SK-N-DZ (cell line): Measurements from ENCODE around the gene BCAP29. TPM values are rescaled to one million over a fixed set of nuclear protein-coding genes. Genes with fewer than 3 reads are reported as not detected.
"Not testable (repeated sequence)": the region's sequence is repeated elsewhere in the genome, so short reads cannot be mapped to it uniquely, and the experiment has no call there.

ENCODE experiments used
- DNase-seq: peaks from one replicate; pipeline ENCODE4 v3.0.0-alpha.2; 2015; ENCODE audit warnings: low spot score
- polyA plus RNA-seq, 2 experiments: library from polyadenylated mRNA; depleted of rRNA; stranded (reverse); fragments of >200 nt; gene quantifications; 2 replicates each; pipeline ENCODE4 v1.2.3, GENCODE V29; 2014

The BCAP29 gene, protein sequence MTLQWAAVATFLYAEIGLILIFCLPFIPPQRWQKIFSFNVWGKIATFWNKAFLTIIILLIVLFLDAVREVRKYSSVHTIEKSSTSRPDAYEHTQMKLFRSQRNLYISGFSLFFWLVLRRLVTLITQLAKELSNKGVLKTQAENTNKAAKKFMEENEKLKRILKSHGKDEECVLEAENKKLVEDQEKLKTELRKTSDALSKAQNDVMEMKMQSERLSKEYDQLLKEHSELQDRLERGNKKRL
- 23.7 and 23.8 TPM in 2 replicates for polyA plus RNA-seq (2014; cell fraction: cytosol; rRNA removed)
- polyA plus RNA-seq (2014; cell fraction: nucleus; rRNA removed) = 16.1 and 17.5 TPM in 2 replicates

- DNase-seq = peak; percentile 73
Measured at GRCh38 chr7:107579885-107580715, at the start of gene BCAP29. BCAP29 (plus strand) TSS chr7:107580246; CDS start chr7:107580773, 527 bp downstream.

- no peak for DNase-seq
Measured at GRCh38 chr7:107530751-107531150, 49.3 kb upstream of the BCAP29 start.

- DNase-seq = no peak
Measured at GRCh38 chr7:107534139-107534538, 45.9 kb upstream of the BCAP29 start.

GRCh38 chr7:107537228-107537627 lies 42.8 kb upstream of the BCAP29 start:
- DNase-seq = not testable (repeated sequence)

- DNase-seq = no peak
Measured at GRCh38 chr7:107538001-107538400, 42.0 kb upstream of the BCAP29 start.

DNA sequence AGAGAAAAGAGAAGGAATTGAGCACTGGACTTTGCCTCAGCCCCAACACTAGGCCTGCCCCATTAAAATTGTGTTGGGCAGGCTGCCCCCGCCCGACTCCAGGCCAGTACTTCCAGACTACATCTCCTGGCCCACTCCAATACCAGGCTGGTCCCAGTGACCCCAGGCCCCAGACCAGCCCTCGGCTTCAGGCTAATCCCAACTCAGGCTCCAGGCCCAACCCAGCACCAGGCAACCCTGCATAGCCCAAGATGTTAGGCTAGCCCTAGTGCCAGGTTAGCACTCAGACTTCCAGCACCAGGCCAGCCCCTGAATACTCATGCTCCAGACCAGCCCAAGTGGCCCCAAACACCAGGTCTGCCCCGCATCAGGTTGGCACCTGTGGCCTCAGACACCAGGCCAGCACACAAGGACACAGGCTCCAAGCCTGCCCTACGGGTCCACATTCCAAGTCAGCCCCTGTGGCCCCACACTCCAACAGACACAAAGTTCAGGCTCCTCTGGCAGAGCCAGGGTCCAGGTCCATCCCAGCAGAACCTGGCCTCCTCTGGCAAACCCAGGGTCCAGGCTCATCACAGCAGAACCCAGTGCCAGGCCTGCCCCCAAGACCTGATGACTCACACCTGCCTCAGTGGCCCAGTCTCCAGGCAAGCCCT lies 36.6 kb upstream of the BCAP29 start:
- DNase-seq = no peak

DNA sequence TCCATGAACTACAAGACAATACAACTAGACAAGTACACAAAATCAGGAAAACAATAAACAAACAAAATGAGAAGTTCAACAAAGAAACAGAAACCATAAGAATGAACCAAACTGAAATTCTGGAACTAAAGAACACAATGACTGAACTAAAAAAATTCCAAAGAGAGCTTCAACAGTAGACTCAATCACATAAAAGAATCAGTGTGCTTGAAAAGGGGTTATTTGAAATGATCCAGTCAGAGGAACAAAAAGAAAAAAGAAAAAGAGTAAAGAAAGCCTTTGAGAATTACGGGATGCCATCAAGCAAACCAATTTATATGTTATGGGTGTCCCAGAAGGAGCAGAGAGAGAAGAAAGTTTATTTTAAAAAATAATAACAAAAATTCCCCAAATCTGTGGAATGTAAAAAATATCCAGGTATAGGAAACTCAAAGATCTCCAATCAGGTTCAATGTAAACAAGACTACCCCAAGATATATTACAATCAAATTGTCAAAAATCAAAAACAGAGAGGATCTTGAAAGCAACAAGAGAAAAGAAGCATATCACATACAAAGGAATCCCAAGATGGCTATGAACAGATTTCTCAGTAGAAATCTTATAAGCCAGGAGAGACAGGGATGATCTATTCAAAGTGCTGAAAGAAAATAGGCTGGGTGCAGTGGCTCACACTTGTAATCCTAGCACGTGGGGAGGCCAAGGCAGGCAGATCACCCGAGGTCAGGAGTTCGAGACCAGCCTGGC lies 35.0 kb upstream of the BCAP29 start:
- no peak for DNase-seq

- DNase-seq = no peak
Measured at GRCh38 chr7:107551936-107552335, 28.1 kb upstream of the BCAP29 start.

DNA sequence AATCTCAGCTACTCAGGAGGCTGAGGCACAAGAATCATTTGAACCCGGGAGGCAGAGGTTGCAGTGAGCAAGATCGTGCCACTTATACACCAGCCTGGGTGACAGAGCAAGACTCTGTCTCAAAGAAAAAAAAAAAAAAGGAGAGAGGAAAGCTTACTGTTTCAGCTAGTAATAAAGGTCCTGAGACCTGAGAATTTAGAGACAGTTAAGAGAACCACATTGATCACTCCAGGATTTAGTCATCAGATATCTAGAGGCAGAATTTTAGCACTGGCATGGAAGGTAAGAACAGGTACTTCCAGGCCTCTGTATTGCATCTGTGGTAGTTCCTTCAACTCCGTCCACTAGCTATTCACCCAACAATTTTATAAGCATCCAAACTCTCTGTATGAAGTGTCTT lies 24.2 kb upstream of the BCAP29 start:
- no peak for DNase-seq

- DNase-seq = no peak
Measured at GRCh38 chr7:107559864-107560263, 20.2 kb upstream of the BCAP29 start.

- DNase-seq = no peak
Measured at GRCh38 chr7:107560898-107561516, 19.0 kb upstream of the BCAP29 start.

DNA sequence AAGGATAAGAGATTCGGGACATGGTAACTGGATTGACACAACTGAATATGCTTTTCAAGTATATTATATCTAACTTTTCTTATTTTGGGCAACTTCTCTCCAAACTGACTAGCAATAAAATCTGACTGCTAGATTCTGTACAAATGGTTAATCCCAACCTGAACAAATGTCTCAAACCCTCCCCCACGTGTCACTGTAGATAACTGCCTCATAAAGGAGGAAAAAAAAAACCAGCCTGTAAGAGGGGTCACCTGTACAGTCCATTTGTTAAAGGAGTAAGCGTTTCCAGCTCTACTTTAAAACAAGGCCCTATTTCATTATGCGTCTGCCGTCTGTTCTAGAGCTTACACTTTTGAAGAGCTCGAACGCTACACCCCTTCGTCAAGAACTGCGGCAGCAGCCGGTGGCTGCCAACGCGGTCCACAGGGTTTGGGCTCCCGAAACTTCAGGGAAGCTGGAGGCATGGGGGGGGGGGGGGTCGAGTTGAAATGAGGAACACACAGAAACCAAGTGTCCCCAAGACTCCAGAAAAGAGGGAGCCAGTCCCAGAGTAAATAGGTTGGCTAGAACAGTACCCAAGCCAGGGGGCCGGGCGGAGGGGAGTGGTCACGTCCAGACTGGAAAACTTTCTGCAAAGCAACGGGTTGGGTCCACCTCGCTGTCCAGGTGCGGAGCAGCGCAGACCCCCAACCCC lies 16.8 kb upstream of the BCAP29 start:
- DNase-seq = no peak

GRCh38 chr7:107563775-107564552 lies 16.1 kb upstream of the BCAP29 start, which contains the start of the genes COG5 and DUS4L:
COG5 (minus strand) TSS chr7:107563920; CDS start chr7:107563896, 24 bp downstream.
DUS4L (plus strand) TSS chr7:107563971; CDS start chr7:107567071, 3,100 bp downstream.
- DNase-seq = peak; percentile 76

GRCh38 chr7:107564553-107565298 lies 15.3 kb upstream of the BCAP29 start:
- no peak for DNase-seq

GRCh38 chr7:107570298-107570697 lies 9.7 kb upstream of the BCAP29 start:
- no peak for DNase-seq

- no peak for DNase-seq
Measured at GRCh38 chr7:107573537-107573936, 6.5 kb upstream of the BCAP29 start.

- DNase-seq = no peak
Measured at GRCh38 chr7:107579554-107579884, 527 bp upstream of the BCAP29 start.

DNA sequence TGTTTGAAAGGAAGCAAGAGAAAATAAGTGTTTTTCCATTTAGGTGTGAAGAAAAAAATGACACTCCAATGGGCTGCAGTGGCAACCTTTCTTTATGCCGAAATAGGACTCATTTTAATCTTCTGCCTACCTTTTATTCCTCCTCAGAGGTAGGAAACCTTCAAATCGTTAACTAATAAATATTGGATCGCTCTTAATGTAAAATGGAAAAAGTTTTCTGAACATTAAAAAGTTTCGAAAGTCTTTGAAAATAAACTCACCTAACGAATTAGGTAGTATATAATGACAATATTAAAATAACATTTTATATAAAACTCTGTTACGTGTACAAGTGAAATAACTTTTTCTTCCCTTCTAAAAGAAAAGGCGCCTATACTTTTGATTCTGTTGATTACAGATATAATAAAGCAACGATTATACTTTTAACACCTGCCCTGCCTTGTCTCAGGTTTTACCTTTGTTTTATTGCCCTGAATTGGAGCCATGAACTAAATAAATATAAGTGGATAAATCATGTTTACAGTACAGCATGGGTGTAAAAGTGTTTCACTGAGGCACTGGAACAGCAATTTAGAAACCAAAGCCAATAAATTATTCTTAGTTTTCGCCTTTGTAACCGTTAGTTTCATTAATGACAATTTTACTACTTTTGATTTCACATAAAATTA lies 804 bp downstream of the BCAP29 start:
- no peak for DNase-seq
